Endothelial cell of umbilical vein (primary cell): ENCODE results near the gene CA5A. TPM values are rescaled to one million over a fixed set of nuclear protein-coding genes. Genes with fewer than 3 reads are reported as not detected.

Source experiments
- BruUV-seq: library from RNA; stranded (reverse); fragments of 400-500 nt; replicated peaks from 2 replicates; lab custom pipeline; 2021; lab: Mats Ljungman, UMichigan
- CTCF ChIA-PET: fragments of 300-600, 350-600 bp; sonication (Branson Sonifier 250); formaldehyde crosslinking; loops from one replicate; lab custom pipeline; 2021; ENCODE audit warnings: antibody characterized with exemption, inconsistent platforms; lab: Charles Lee
- POLR2A ChIA-PET: fragments of 300-600, 350-600 bp; sonication (Branson Sonifier 250); formaldehyde crosslinking; loops from one replicate; lab custom pipeline; 2021; ENCODE audit warnings: antibody characterized with exemption, inconsistent platforms; lab: Charles Lee
- DNase-seq: peaks from one replicate; pipeline ENCODE4 v3.0.0-alpha.2; 2011; ENCODE audit warnings: low read depth, low spot score
- FAIRE-seq: peaks from 2 replicates; lab custom pipeline; 2011; peaks lifted over from hg19 to GRCh38; lab: Jason Lieb, UNC
- H2AFZ ChIP-seq: 2 replicates; pipeline ENCODE4 v1.6.0; 2012; ENCODE audit warnings: low read depth, low read length, control low read depth, inconsistent platforms
- H3K27ac ChIP-seq: 2 replicates; pipeline ENCODE4 v1.5.1; 2011; ENCODE audit warnings: low read depth, mild to moderate bottlenecking, control low read depth, low read length, moderate library complexity; ENCODE audit not compliant: insufficient read depth
- H3K27me3 ChIP-seq, 2 experiments: 2 replicates each; pipeline versions ENCODE4 v1.6.0 to v1.6.1; 2011; ENCODE audit warnings: low read length in 2 of 2, mixed read lengths in 1 of 2; ENCODE audit not compliant: control insufficient read depth in 2 of 2, insufficient read depth in 2 of 2
- H3K36me3 ChIP-seq, 2 experiments: 2 replicates in 1 of 2; 3 replicates in 1 of 2; pipeline ENCODE4 v1.5.1; 2011; ENCODE audit warnings: low read length in 2 of 2, mild to moderate bottlenecking in 1 of 2, moderate library complexity in 1 of 2; ENCODE audit not compliant: control insufficient read depth in 2 of 2, insufficient read depth in 2 of 2; ENCODE audit errors: extremely low read depth in 1 of 2
- H3K4me1 ChIP-seq: 3 replicates; pipeline ENCODE4 v1.5.1; 2011; ENCODE audit warnings: mild to moderate bottlenecking, low read length; ENCODE audit not compliant: control insufficient read depth, insufficient read depth; ENCODE audit errors: extremely low read depth
- H3K4me2 ChIP-seq: 2 replicates; pipeline ENCODE4 v1.6.1; 2011; ENCODE audit warnings: low read length, control low read depth, mixed read lengths; ENCODE audit not compliant: insufficient read depth
- H3K4me3 ChIP-seq, 3 experiments: fragments of 200-600 bp in 1 of 3; sonication (generic), shearing (Covaris generic) in 1 of 3; replicated peaks in 1 of 3; 2 replicates each; pipeline ENCODE4 v1.5.1; 2011 to 2016; ENCODE audit warnings: control low read depth in 3 of 3, low read length in 3 of 3, mild to moderate bottlenecking in 2 of 3, inconsistent platforms in 1 of 3, low read depth in 1 of 3, moderate library complexity in 1 of 3; ENCODE audit not compliant: insufficient read depth in 1 of 3
- H3K79me2 ChIP-seq: 2 replicates; pipeline ENCODE4 v1.6.0; 2012; ENCODE audit warnings: low read length, inconsistent platforms; ENCODE audit not compliant: control insufficient read depth, insufficient read depth
- H3K9ac ChIP-seq: replicated peaks from 2 replicates; pipeline ENCODE3; 2011; ENCODE audit warnings: low read length, control low read depth; ENCODE audit not compliant: insufficient read depth; ENCODE audit errors: extremely low read depth
- H3K9me1 ChIP-seq: replicated peaks from 3 replicates; pipeline ENCODE4 v1.6.0; 2011; ENCODE audit warnings: mild to moderate bottlenecking, low read length; ENCODE audit not compliant: control insufficient read depth, insufficient read depth; ENCODE audit errors: extremely low read depth
- H3K9me3 ChIP-seq: replicated peaks from 2 replicates; pipeline ENCODE4 v1.5.1; 2012; ENCODE audit warnings: low read length, inconsistent platforms; ENCODE audit not compliant: control insufficient read depth, insufficient read depth
- H4K20me1 ChIP-seq: replicated peaks from 2 replicates; pipeline ENCODE3; 2011; ENCODE audit warnings: mild to moderate bottlenecking, low read length; ENCODE audit not compliant: control insufficient read depth, insufficient read depth; ENCODE audit errors: extremely low read depth
- EZH2 ChIP-seq: IDR thresholded peaks from 2 replicates; pipeline ENCODE4 v1.6.1; 2012; ENCODE audit warnings: borderline replicate concordance, low read depth, mild to moderate bottlenecking, moderate library complexity, low read length, inconsistent platforms; ENCODE audit not compliant: severe bottlenecking
- FOS ChIP-seq: IDR thresholded peaks from 2 replicates; pipeline ENCODE4 v1.6.1; 2011; ENCODE audit warnings: mild to moderate bottlenecking, low read length, moderate library complexity, borderline replicate concordance; ENCODE audit not compliant: insufficient read depth
- GATA2 ChIP-seq: IDR thresholded peaks from 2 replicates; pipeline ENCODE4 v1.7.0; 2011; ENCODE audit warnings: low read depth, mild to moderate bottlenecking, moderate library complexity, mixed read lengths, low read length; ENCODE audit not compliant: insufficient read length, insufficient read depth
- JUN ChIP-seq: IDR thresholded peaks from 2 replicates; pipeline ENCODE4 v1.6.1; 2011; ENCODE audit warnings: borderline replicate concordance, low read depth; ENCODE audit not compliant: insufficient read length, insufficient read depth
- MYC ChIP-seq: IDR thresholded peaks from one replicate; pipeline ENCODE4 v1.6.1; 2011; ENCODE audit warnings: mild to moderate bottlenecking, low read depth, low read length
- POLR2A ChIP-seq: IDR thresholded peaks from 2 replicates; pipeline ENCODE4 v1.6.1; 2012; ENCODE audit warnings: low read depth, mild to moderate bottlenecking, control low read depth, low read length
- POLR2AphosphoS5 ChIP-seq: IDR thresholded peaks from 2 replicates; pipeline ENCODE4 v1.6.1; 2012; ENCODE audit warnings: low read depth, mild to moderate bottlenecking, control low read depth, low read length, moderate library complexity; ENCODE audit not compliant: insufficient read depth
- dilution Hi-C: fragments of 300-500 bp; cut with MboI; formaldehyde crosslinking; loops from one replicate; pipeline ENCODE4 v1.15.0; 2019; ENCODE audit warnings: low sequenced_read_pairs; ENCODE audit not compliant: extremely low pct_ligation_motif_present
- intact Hi-C: fragments of 100-400 bp; cut with micrococcal nuclease; formaldehyde crosslinking; loops from one replicate; pipeline ENCODE4 v1.10.0; 2022
- polyA plus RNA-seq, 4 experiments: library from polyadenylated mRNA; depleted of rRNA in 3 of 4; stranded (reverse) in 3 of 4; unstranded in 1 of 4; fragments of >200 nt; gene quantifications; 2 replicates each; pipeline versions ENCODE4 v1.2.1 to v1.2.3, GENCODE V29; 2011 to 2012; ENCODE audit warnings: missing spikeins in 1 of 4
- total RNA-seq: library from RNA; stranded (reverse); gene quantifications from 2 replicates; pipeline ENCODE4 v1.2.3, GENCODE V29; 2021
- TF ChIP-seq, protein P1 (sequence below), 2 donors: IDR thresholded peaks; 1 replicate in 1 of 2; 2 replicates in 1 of 2; pipeline ENCODE4 v1.5.1; 2011; ENCODE audit warnings: low read length in 2 of 2, mild to moderate bottlenecking in 2 of 2, moderate library complexity in 2 of 2, control low read depth in 1 of 2, inconsistent platforms in 1 of 2, low read depth in 1 of 2; ENCODE audit not compliant: insufficient read depth in 1 of 2; ENCODE audit errors: extremely low read depth in 1 of 2
- TF ChIP-seq, protein P2 (sequence below): IDR thresholded peaks from 2 replicates; pipeline ENCODE4 v1.6.1; 2011; ENCODE audit not compliant: insufficient read depth, insufficient read length

The CA5A gene
- total and polyA plus RNA-seq, 2 donors (not counting 3 experiments of a cell fraction or from before 2014, with no cell fraction given): not detected

DNA sequence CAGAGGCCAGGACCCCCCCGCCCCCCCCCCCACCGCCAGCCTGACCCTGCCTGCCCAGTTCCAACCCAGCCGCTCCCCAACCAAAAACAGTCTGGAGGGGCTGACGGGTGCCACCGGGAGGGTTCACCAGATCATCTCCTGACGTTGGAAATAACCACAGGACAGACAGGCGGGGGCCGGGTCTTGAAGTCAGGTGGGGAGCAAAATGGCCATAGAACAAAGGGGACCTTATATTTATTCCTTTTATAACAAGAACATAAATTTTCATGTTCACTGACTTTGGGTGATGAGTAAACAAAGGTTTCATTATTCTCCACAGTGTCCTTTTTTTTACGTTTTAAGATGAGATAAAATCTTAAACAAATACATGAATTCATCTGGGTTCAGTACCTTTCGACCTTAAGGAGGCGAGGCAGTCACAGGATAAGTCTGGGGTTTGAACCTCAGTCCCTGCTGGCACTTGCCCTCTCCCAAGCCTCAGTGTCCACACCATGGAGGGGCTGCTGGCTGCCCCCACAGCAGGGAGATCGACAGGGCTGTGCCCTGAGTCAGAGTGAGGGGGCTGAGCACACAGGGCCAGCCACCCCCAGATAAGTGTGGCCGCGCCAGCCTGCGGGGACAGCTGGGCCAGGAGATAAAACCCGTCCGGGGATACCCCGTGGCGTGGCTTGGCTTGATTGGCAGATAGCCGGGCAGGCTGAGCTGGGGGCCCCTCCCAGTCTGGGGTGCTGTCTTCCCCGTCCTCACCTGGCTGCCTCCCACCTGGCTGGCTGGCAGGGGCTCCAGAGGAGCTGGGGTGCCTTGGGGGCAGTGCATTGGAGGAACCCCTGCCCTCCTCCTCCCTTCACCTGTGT is 82.0 kb downstream of the CA5A start:
- no peak for TF ChIP-seq JUN
- TF ChIP-seq GATA2: peak; percentile 53
- TF ChIP-seq POLR2A: no peak
- BruUV-seq: TSS peak; percentile 76
- no peaks in the 10 kb centered on the region for H3K9me3 ChIP-seq
- dilution Hi-C loops (no loop called here), intact Hi-C loops (loop anchor here (5.0 kb wide), 1 partner anchor 77 kb away; no protein-coding TSS in a partner anchor)
- no peak for DNase-seq
- POLR2A ChIA-PET: no interaction called here
- H3K4me3 ChIP-seq: peak overlapping the region in 1 of 3 experiments; percentile 49
- H2AFZ ChIP-seq: no peak overlapping the region
- CTCF ChIA-PET: interaction anchor here (0.6 to 2.6 kb wide), 8 partner anchors 12 to 77 kb away, joined by 3 to 36 read pairs (median 5); no protein-coding TSS in a partner anchor
- H3K79me2 ChIP-seq: peaks cover 79% of the 10 kb centered on the region
- H3K4me2 ChIP-seq: no peak overlapping the region
- H3K27ac ChIP-seq: peak overlapping the region; percentile 43
- no peaks in the 10 kb centered on the region for H3K27me3 ChIP-seq
- H3K9me1 ChIP-seq: no peaks in the 10 kb centered on the region
- H3K36me3 ChIP-seq: peaks cover 0 to 2% of the 10 kb centered on the region in 2 experiments
- FAIRE-seq: no peak
- peaks cover 4% of the 10 kb centered on the region for H3K4me1 ChIP-seq
- H4K20me1 ChIP-seq: no peaks in the 10 kb centered on the region
- no peak overlapping the region for H3K9ac ChIP-seq

DNA sequence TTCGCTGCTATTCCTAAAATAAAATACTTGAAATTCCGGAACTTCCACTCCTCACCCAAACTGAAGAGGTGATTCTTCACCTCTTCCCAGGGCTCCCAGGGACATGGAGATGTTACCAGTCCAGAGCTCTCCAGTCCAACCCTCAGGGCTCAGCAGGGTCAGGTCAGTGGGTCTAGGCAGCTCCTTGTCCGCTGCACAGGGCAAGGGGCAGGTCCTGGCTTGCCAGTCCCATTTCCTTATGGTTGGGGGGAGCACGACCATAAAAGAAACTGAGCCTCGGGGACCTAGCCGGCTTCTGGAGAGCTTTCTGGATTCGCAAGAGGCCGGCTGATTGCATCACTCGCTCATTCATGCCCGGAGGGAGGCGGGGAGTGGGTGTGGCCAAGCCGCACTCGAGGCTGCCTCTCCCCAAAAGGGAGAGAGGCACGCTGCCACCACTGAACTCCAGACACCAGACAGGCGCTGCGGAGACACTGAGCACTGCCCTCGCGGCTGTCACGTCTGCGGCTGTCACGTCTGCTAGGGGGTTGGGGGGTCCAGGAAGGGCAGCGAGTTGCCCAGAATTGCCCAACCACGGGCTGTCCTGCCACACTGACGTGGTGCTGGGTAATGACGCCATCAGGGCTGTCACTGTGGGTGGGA is 82.8 kb downstream of the CA5A start:
- Histone ChIP-seq H3K79me2 (peaks cover 79% of the 10 kb centered on the region), H3K9me3 (no peaks in the 10 kb centered on the region), H3K27ac (peak overlapping the region; percentile 61), H3K27me3 (no peaks in the 10 kb centered on the region), H3K4me2 (peak overlapping the region; percentile 39), H2AFZ (peak overlapping the region; percentile 55), H3K9ac (peak overlapping the region; percentile 40), H3K36me3 (peaks cover under 1 to 2% of the 10 kb centered on the region in 2 experiments), H3K9me1 (no peaks in the 10 kb centered on the region), H4K20me1 (no peaks in the 10 kb centered on the region), H3K4me1 (peaks cover 4% of the 10 kb centered on the region), H3K4me3 (peak overlapping the region in 2 of 3 experiments; percentile 24 to 49)
- intact Hi-C loops: loop anchor here (1.0 to 5.0 kb wide), 2 partner anchors 16 to 76 kb away; no protein-coding TSS in a partner anchor
- BruUV-seq: TSS peak; percentile 83
- peak; percentile 83 for DNase-seq
- ChIA-PET POLR2A (interaction anchor here (0.7 kb wide), 1 partner anchor 16 kb away, joined by 3 read pairs; the partner anchor contains the start of gene SLC7A5), CTCF (interaction anchor here (0.6 to 2.6 kb wide), 8 partner anchors 11 to 76 kb away, joined by 3 to 36 read pairs (median 4); no protein-coding TSS in a partner anchor)
- TF ChIP-seq MYC (no peak), GATA2 (no peak), POLR2AphosphoS5 (no peak), JUN (no peak), EZH2 (no peak), POLR2A (no peak), FOS (no peak)
- TF ChIP-seq, protein P1, sequence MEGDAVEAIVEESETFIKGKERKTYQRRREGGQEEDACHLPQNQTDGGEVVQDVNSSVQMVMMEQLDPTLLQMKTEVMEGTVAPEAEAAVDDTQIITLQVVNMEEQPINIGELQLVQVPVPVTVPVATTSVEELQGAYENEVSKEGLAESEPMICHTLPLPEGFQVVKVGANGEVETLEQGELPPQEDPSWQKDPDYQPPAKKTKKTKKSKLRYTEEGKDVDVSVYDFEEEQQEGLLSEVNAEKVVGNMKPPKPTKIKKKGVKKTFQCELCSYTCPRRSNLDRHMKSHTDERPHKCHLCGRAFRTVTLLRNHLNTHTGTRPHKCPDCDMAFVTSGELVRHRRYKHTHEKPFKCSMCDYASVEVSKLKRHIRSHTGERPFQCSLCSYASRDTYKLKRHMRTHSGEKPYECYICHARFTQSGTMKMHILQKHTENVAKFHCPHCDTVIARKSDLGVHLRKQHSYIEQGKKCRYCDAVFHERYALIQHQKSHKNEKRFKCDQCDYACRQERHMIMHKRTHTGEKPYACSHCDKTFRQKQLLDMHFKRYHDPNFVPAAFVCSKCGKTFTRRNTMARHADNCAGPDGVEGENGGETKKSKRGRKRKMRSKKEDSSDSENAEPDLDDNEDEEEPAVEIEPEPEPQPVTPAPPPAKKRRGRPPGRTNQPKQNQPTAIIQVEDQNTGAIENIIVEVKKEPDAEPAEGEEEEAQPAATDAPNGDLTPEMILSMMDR (IDR thresholded peaks at IDR 0.05; ENCODE audit: extremely low read depth in 1 of 2, insufficient read depth in 1 of 2, low read depth in 1 of 2, low read length in 2 of 2): no peak
- TF ChIP-seq, protein P2, sequence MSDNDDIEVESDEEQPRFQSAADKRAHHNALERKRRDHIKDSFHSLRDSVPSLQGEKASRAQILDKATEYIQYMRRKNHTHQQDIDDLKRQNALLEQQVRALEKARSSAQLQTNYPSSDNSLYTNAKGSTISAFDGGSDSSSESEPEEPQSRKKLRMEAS: no peak
- FAIRE-seq: peak; percentile 80
- dilution Hi-C loops: no loop called here
